Retinal pigment epithelial cell (primary cell): Measurements from ENCODE around the gene MMS22L.

Experiments
- DNase-seq: peaks from one replicate; pipeline ENCODE4 v3.0.0-alpha.2; 2010; ENCODE audit warnings: low read depth
- H3K4me3 ChIP-seq: 2 replicates; pipeline ENCODE4 v1.5.1; 2011; ENCODE audit warnings: mild to moderate bottlenecking, low read length, control low read depth, moderate library complexity
- TF ChIP-seq, protein P1 (sequence below): conservative IDR thresholded peaks from 2 replicates; pipeline ENCODE4 v1.5.1; 2011; ENCODE audit warnings: low read depth, low read length, control low read depth, inconsistent platforms

The MMS22L gene

DNA sequence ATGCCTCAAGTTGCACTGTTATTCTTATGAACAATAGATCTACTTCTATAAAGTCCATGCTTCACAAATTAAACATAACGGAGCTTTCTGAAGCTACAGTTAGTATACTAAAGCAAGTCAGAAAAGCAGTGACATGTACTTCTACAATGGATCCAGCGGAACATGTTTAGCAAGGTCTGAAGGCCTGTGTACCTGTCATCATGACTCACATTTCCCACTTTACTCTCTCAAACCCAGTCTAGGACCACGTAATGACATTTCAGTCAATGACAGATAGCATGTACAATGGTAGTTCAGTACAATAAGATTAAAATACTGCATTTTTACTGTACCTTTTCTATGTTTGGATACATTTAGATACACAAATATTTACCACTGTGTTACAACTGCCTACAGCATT lies 132.1 kb downstream of the MMS22L start:
- no peak overlapping the region for H3K4me3 ChIP-seq
- TF ChIP-seq, protein P1, sequence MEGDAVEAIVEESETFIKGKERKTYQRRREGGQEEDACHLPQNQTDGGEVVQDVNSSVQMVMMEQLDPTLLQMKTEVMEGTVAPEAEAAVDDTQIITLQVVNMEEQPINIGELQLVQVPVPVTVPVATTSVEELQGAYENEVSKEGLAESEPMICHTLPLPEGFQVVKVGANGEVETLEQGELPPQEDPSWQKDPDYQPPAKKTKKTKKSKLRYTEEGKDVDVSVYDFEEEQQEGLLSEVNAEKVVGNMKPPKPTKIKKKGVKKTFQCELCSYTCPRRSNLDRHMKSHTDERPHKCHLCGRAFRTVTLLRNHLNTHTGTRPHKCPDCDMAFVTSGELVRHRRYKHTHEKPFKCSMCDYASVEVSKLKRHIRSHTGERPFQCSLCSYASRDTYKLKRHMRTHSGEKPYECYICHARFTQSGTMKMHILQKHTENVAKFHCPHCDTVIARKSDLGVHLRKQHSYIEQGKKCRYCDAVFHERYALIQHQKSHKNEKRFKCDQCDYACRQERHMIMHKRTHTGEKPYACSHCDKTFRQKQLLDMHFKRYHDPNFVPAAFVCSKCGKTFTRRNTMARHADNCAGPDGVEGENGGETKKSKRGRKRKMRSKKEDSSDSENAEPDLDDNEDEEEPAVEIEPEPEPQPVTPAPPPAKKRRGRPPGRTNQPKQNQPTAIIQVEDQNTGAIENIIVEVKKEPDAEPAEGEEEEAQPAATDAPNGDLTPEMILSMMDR: no peak
- no peak for DNase-seq

DNA sequence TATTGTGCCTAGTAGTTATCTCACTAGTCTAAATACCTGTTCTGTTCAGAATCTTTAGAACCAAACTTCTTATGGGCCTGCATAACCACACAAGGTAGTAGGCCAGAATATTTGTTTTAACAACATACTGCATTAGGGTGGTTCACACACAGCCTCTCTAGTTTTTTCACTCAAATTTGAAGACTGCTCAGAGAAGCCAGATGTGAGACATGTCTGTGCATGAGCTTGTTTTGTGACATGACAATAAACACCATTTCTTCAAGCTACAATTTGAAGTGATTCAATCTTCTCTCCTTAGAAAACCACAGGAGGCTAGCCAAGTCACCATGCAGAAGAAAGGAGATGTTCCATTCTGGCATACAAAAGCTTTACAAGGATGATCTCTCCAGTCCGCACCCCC lies 135.6 kb downstream of the MMS22L start:
- TF ChIP-seq, protein P1: no peak
- no peak overlapping the region for H3K4me3 ChIP-seq
- DNase-seq: no peak

DNA sequence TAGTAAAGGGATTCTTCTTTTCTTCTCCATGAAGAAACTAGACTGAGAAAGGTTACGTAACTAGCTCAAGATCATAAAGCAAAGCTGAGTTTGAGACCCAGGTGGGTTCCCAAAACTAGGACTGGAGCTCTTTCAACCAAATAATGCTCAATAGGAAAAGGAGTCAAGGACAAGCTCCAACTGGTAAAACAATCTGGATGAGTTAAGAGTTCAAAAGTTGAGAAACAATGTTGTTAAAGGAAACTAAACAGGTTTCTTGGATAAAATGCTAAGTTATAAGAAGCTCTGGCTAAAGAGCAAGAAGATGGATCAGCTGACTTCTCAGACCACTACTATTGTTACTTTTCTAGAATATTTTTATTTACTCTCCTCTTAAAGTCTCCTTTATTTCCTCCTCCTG lies 137.3 kb downstream of the MMS22L start:
- TF ChIP-seq, protein P1: no peak
- DNase-seq: no peak

DNA sequence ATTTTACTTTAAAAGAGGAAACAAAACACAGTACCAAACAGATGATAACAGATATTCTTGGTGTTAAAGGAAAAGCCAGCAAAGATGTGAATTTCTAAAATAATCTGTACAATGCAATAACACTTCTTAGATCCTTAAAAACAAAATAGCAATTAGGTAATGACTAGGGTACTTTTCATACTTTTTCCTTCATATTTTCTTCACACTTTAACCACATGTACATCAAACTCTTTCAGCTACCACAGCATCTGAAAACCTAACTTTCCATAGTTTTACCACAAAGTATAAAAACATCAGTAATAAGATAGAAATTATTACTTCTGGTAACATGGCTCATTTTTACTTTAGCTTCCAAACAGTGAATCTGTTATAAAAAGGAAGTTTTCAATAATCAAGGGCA lies 141.3 kb downstream of the MMS22L start:
- DNase-seq: no peak
- TF ChIP-seq, protein P1: no peak
- H3K4me3 ChIP-seq: no peak overlapping the region

More for the DNA sequence above, 137.3 kb downstream of the MMS22L start:
- H3K4me3 ChIP-seq: no peak overlapping the region

DNA sequence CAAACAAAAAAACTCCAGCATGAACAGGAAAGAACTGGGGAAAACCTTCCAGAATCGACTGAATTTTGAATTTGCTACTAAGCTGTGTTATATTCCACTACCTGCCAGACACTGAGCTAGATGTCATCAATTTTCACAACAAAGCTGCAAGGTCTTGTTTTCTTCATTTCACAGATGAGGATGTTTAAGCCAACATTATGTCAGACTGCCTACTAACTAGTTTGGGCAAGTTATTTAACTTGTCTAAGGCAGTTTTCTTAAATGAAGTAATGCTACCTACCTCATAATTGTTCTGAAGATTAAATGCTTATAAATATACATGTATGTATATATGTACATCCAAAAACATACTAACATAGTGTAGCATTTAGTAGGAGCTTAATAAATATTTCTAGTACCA lies 144.4 kb downstream of the MMS22L start:
- TF ChIP-seq, protein P1: no peak
- no peak for DNase-seq
- H3K4me3 ChIP-seq: no peak overlapping the region

DNA sequence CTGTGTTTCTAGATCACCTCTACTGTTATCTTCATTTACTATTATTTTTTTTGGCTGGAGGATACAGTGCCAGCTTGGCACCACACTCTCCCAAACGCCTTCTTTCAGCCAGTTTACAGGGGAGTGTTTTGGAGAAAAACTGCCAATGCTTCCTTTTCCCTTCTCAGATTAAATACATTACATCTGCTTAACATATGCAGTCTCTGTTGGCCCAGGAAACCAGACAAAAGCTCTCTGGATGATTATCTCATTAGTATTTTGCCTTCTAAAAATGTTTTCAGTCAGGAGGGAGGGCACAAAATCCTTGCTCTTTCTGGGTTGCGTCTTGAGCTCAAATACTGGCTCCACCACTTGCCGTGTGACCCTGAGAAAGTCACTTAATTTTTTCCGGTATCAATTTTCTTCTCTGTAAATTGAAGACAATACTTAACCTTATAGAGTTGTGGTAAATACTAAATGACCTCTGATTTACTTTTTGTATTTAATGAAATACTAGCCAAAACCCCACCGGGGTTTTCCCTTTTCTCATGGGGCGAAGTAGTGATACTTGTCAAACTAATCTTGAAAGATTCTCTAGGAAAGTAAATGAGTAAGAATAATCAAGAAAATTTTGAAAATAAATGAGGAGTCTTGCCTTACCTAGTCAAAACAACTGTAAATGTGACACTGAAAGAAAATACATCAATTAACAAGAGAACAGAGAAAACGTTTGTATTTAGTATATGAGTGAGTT lies 146.2 kb downstream of the MMS22L start:
- TF ChIP-seq, protein P1: no peak
- no peak overlapping the region for H3K4me3 ChIP-seq
- DNase-seq: no peak

DNA sequence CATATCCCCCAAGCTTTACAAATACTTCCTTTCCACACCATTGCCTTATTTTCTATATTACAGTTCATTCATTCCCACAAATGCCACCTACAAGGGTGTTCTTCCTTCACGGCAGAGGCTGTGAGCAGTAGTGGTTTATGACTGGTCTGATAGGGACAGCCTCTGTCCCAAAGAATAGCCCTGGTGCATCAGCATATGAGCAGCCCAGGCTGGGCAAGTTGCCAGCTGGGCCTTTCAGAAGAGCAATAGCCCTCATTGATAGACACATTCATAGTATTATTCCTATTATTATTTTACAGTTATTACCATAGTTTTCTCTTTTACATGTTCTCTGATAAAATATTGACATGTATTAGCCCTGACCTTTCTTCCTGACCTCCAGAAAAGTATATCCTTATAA lies 149.9 kb downstream of the MMS22L start:
- no peak for DNase-seq
- H3K4me3 ChIP-seq: no peak overlapping the region
- TF ChIP-seq, protein P1: no peak
